SU-DHL-6 (cell line): ENCODE data around the gene LTBP1.

Experiments used
- CTCF ChIP-seq: fragments of 200-600 bp; sonication (generic); IDR thresholded peaks from one replicate; pipeline ENCODE4 v1.5.1; 2017; ENCODE audit warnings: antibody characterized with exemption, mild to moderate bottlenecking, low read length, moderate library complexity; ENCODE audit not compliant: insufficient read depth, poor library complexity, severe bottlenecking
- EZH2phosphoT487 ChIP-seq: fragments of 200-600 bp; sonication (generic), shearing (Covaris generic); conservative IDR thresholded peaks from 2 replicates; pipeline ENCODE4 v1.6.1; 2018; ENCODE audit warnings: mild to moderate bottlenecking, antibody characterized with exemption, low read length, moderate library complexity, mixed read lengths

- TF ChIP-seq CTCF: no peak
- TF ChIP-seq EZH2phosphoT487: no peak
Observed at GRCh38 chr2:33268246-33268831, 321.6 kb downstream of the LTBP1 start.
